ENCODE measurements around the gene ARSI.

The ARSI gene

DNA sequence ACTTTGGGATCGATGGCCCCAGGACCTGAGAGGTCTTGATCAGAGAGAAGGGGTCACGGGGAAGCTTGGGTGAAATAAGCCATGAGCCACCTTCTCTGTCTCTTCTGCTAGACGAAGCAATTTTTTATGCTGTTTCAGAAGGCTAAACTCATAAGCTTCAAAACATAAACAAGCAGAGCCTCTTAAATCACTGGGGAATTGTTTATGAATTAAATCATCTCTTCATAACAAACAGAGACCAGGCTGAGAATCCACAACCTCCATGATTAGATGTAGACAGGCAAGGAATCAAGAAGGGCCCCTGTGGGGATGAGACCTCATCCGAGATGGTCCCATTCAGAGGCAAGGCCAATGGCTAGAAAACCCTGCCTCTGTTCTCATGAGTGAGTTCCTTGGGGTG is 33.1 kb upstream of the ARSI start:
- H3K79me1 ChIP-seq (replicated peaks; ENCODE audit: low read length, poor library complexity, severe bottlenecking): no peaks in the 10 kb centered on the region
- no peak overlapping the region for H3K4me3 ChIP-seq (ENCODE audit: insufficient read depth in 1 of 2, low read depth in 1 of 2, low read length in 2 of 2)
- H2BK15ac ChIP-seq (ENCODE audit: low read depth, poor library complexity, severe bottlenecking): no peak overlapping the region
- no peak overlapping the region for H3K9ac ChIP-seq (ENCODE audit: low read length)
- no peak overlapping the region for H3K27ac ChIP-seq (ENCODE audit: low read length, poor library complexity, severe bottlenecking)
- H3K14ac ChIP-seq (ENCODE audit: low read length in 2 of 2): no peak overlapping the region
- H2BK5ac ChIP-seq (ENCODE audit: low read depth, low read length, poor library complexity, severe bottlenecking): no peak overlapping the region
- no peak overlapping the region for H3K18ac ChIP-seq (ENCODE audit: low read depth in 1 of 2, low read length in 2 of 2)
- no peak overlapping the region for H3K4ac ChIP-seq (ENCODE audit: low read depth in 1 of 2, low read length in 2 of 2)
- H3K4me1 ChIP-seq (ENCODE audit: control insufficient read depth, insufficient read depth, low read depth, low read length): peaks cover 7% of the 10 kb centered on the region
- H3K23ac ChIP-seq (ENCODE audit: low read length in 2 of 2): no peak overlapping the region
- no peak overlapping the region for H4K8ac ChIP-seq (ENCODE audit: low read length)
- 46% methylated on average over 2 of the region's 4 CpGs for WGBS
- DNase-seq: peak; percentile 52
- H2BK12ac ChIP-seq (ENCODE audit: low read length in 2 of 2): no peak overlapping the region
- no peaks in the 10 kb centered on the region for H3K9me3 ChIP-seq (ENCODE audit: control insufficient read depth, low read length)
- H3K36me3 ChIP-seq (ENCODE audit: control insufficient read depth in 1 of 2, insufficient read depth in 2 of 2, low read depth in 1 of 2, low read length in 2 of 2): no peaks in the 10 kb centered on the region
- no peak overlapping the region for H2AK5ac ChIP-seq (ENCODE audit: low read length, severe bottlenecking)
- H2AFZ ChIP-seq (ENCODE audit: low read depth, low read length): no peak overlapping the region
- H2BK120ac ChIP-seq (ENCODE audit: low read depth, low read length): no peak overlapping the region
- H3K27me3 ChIP-seq (ENCODE audit: control insufficient read depth in 1 of 2, insufficient read depth in 1 of 2, low read length in 2 of 2): no peaks in the 10 kb centered on the region
- H4K91ac ChIP-seq (ENCODE audit: low read length): no peak overlapping the region
- no peak overlapping the region for H3K4me2 ChIP-seq (ENCODE audit: low read length, poor library complexity, severe bottlenecking)

DNA sequence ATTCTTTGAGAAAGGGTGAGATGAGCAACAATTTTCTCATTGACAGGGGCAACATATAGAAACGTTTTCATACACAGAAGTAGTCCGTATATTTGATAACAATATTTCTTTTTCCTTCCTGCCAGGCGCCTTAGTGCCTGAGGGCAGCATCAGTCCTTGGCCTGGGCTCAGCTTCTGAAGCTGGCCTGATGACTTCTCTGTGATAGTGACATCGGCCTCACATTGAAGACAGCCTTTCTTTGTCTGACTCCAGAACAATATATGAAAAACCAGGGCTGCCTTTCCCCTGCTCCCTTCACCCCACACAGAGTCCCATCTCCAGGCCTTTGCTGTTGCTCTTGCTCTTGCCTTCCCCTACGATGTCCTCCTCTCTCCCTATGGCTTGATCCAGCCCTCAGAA is 30.7 kb upstream of the ARSI start:
- no peak overlapping the region for H3K4me2 ChIP-seq (ENCODE audit: low read length, poor library complexity, severe bottlenecking)
- no peak overlapping the region for H2BK15ac ChIP-seq (ENCODE audit: low read depth, poor library complexity, severe bottlenecking)
- DNase-seq: no peak
- no peaks in the 10 kb centered on the region for H3K36me3 ChIP-seq (ENCODE audit: control insufficient read depth in 1 of 2, insufficient read depth in 2 of 2, low read depth in 1 of 2, low read length in 2 of 2)
- no peak overlapping the region for H3K27ac ChIP-seq (ENCODE audit: low read length, poor library complexity, severe bottlenecking)
- no peaks in the 10 kb centered on the region for H3K79me1 ChIP-seq (replicated peaks; ENCODE audit: low read length, poor library complexity, severe bottlenecking)
- H4K8ac ChIP-seq (ENCODE audit: low read length): no peak overlapping the region
- no peak overlapping the region for H3K23ac ChIP-seq (ENCODE audit: low read length in 2 of 2)
- no peaks in the 10 kb centered on the region for H3K9me3 ChIP-seq (ENCODE audit: control insufficient read depth, low read length)
- no peak overlapping the region for H3K9ac ChIP-seq (ENCODE audit: low read length)
- no peak overlapping the region for H2AFZ ChIP-seq (ENCODE audit: low read depth, low read length)
- H3K27me3 ChIP-seq (ENCODE audit: control insufficient read depth in 1 of 2, insufficient read depth in 1 of 2, low read length in 2 of 2): no peaks in the 10 kb centered on the region
- no peak overlapping the region for H3K18ac ChIP-seq (ENCODE audit: low read depth in 1 of 2, low read length in 2 of 2)
- no peak overlapping the region for H2BK120ac ChIP-seq (ENCODE audit: low read depth, low read length)
- H3K4me1 ChIP-seq (ENCODE audit: control insufficient read depth, insufficient read depth, low read depth, low read length): no peaks in the 10 kb centered on the region
- H3K4ac ChIP-seq (ENCODE audit: low read depth in 1 of 2, low read length in 2 of 2): no peak overlapping the region
- H3K4me3 ChIP-seq (ENCODE audit: insufficient read depth in 1 of 2, low read depth in 1 of 2, low read length in 2 of 2): no peak overlapping the region
- H2BK12ac ChIP-seq (ENCODE audit: low read length in 2 of 2): no peak overlapping the region
- no peak overlapping the region for H2BK5ac ChIP-seq (ENCODE audit: low read depth, low read length, poor library complexity, severe bottlenecking)
- 83% methylated on average over 5 of the region's 5 CpGs for WGBS
- H2AK5ac ChIP-seq (ENCODE audit: low read length, severe bottlenecking): no peak overlapping the region
- H3K14ac ChIP-seq (ENCODE audit: low read length in 2 of 2): no peak overlapping the region
- no peak overlapping the region for H4K91ac ChIP-seq (ENCODE audit: low read length)

DNA sequence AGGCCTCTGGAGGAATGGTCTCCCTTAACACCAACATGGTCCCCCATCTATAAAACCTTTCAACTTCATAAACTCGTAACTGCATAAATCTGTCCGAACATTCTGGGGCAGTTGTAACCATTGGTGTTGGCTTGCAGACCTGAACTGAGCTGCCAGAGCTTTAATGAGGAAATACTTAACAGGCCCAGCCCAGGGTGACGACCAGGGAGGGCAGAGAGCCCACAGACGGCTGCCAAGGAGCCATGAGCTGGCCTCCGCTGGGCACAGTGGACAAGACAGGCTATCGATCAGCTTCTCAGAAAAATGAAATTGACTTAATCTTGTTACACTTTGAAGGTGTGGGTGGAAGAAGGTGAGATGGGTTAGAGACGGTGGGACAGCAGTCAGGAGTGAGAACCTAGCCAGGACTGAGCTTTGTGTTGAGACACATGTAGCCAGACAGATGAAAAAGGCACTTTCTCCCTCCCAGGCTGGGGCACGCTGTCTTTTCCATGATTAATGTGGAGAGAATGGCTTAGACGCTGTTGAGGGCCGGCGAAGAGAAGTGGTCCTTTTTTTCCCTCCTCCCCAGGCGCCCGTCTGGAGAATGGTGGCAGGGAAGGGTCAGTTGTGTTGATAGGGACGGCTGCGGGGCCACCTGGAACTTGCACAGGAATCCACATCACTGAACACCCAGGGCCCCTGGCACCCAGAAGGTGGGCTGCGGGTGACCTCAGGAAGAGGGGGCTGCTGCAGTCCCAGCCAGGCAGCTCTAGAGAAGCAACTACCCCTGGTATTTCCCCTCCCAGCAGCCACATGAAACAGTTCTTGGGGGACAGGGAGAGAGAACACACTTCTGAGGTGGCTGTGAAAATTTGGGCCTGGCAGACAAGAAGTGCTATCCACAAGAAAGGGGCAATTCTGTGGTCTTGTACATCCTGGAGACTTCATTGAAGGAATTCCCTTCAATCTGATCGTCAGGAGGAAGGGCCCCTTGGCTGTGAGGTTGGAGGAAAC is 27.5 kb upstream of the ARSI start:
- no peaks in the 10 kb centered on the region for H3K79me1 ChIP-seq (replicated peaks; ENCODE audit: low read length, poor library complexity, severe bottlenecking)
- H3K4me3 ChIP-seq (ENCODE audit: insufficient read depth in 1 of 2, low read depth in 1 of 2, low read length in 2 of 2): no peak overlapping the region
- no peaks in the 10 kb centered on the region for H3K4me1 ChIP-seq (ENCODE audit: control insufficient read depth, insufficient read depth, low read depth, low read length)
- H3K27ac ChIP-seq (ENCODE audit: low read length, poor library complexity, severe bottlenecking): no peak overlapping the region
- no peak overlapping the region for H3K4me2 ChIP-seq (ENCODE audit: low read length, poor library complexity, severe bottlenecking)
- 71% methylated on average over 12 of the region's 17 CpGs for WGBS
- no peak overlapping the region for H2BK5ac ChIP-seq (ENCODE audit: low read depth, low read length, poor library complexity, severe bottlenecking)
- no peak overlapping the region for H2BK120ac ChIP-seq (ENCODE audit: low read depth, low read length)
- H3K23ac ChIP-seq (ENCODE audit: low read length in 2 of 2): no peak overlapping the region
- H2AFZ ChIP-seq (ENCODE audit: low read depth, low read length): no peak overlapping the region
- no peaks in the 10 kb centered on the region for H3K9me3 ChIP-seq (ENCODE audit: control insufficient read depth, low read length)
- no peak overlapping the region for H4K91ac ChIP-seq (ENCODE audit: low read length)
- no peak overlapping the region for H2BK15ac ChIP-seq (ENCODE audit: low read depth, poor library complexity, severe bottlenecking)
- H3K4ac ChIP-seq (ENCODE audit: low read depth in 1 of 2, low read length in 2 of 2): no peak overlapping the region
- no peak overlapping the region for H3K14ac ChIP-seq (ENCODE audit: low read length in 2 of 2)
- no peaks in the 10 kb centered on the region for H3K36me3 ChIP-seq (ENCODE audit: control insufficient read depth in 1 of 2, insufficient read depth in 2 of 2, low read depth in 1 of 2, low read length in 2 of 2)
- H2AK5ac ChIP-seq (ENCODE audit: low read length, severe bottlenecking): no peak overlapping the region
- H3K18ac ChIP-seq (ENCODE audit: low read depth in 1 of 2, low read length in 2 of 2): no peak overlapping the region
- H3K9ac ChIP-seq (ENCODE audit: low read length): no peak overlapping the region
- H3K27me3 ChIP-seq (ENCODE audit: control insufficient read depth in 1 of 2, insufficient read depth in 1 of 2, low read length in 2 of 2): no peaks in the 10 kb centered on the region
- DNase-seq: no peak
- no peak overlapping the region for H4K8ac ChIP-seq (ENCODE audit: low read length)
- peak overlapping the region in 1 of 2 experiments; percentile 7 for H2BK12ac ChIP-seq (ENCODE audit: low read length in 2 of 2)

DNA sequence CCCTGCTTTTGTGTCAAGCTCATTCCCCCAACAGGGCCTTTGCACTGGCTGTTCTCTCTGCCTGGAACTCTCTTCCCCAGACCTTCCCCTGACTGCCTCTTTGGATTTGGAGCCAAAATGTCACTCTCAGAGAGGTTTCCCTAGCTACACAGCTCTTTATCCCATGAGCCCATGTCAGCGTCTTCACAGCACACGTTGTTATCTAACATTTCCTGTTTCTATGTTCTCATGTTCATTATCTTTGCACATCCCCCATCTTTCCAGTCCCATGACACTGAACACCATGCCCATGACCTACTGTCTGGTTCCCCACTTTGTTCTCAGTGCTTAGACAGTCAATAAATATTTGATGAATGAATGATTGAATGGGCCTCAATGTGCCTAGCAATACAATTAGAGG is 26.3 kb upstream of the ARSI start:
- peak overlapping the region in 1 of 2 experiments; percentile 68 for H3K14ac ChIP-seq (ENCODE audit: low read length in 2 of 2)
- no peak overlapping the region for H2BK5ac ChIP-seq (ENCODE audit: low read depth, low read length, poor library complexity, severe bottlenecking)
- WGBS: 58% methylated on average over 2 of the region's 2 CpGs
- H2BK12ac ChIP-seq (ENCODE audit: low read length in 2 of 2): peak overlapping the region in 1 of 2 experiments; percentile 21
- H3K9me3 ChIP-seq (ENCODE audit: control insufficient read depth, low read length): no peaks in the 10 kb centered on the region
- no peak overlapping the region for H2BK15ac ChIP-seq (ENCODE audit: low read depth, poor library complexity, severe bottlenecking)
- H3K4me2 ChIP-seq (ENCODE audit: low read length, poor library complexity, severe bottlenecking): no peak overlapping the region
- no peaks in the 10 kb centered on the region for H3K27me3 ChIP-seq (ENCODE audit: control insufficient read depth in 1 of 2, insufficient read depth in 1 of 2, low read length in 2 of 2)
- H2BK120ac ChIP-seq (ENCODE audit: low read depth, low read length): no peak overlapping the region
- H2AFZ ChIP-seq (ENCODE audit: low read depth, low read length): no peak overlapping the region
- H4K91ac ChIP-seq (ENCODE audit: low read length): no peak overlapping the region
- no peak overlapping the region for H4K8ac ChIP-seq (ENCODE audit: low read length)
- no peak overlapping the region for H3K9ac ChIP-seq (ENCODE audit: low read length)
- H3K27ac ChIP-seq (ENCODE audit: low read length, poor library complexity, severe bottlenecking): no peak overlapping the region
- no peak overlapping the region for H3K18ac ChIP-seq (ENCODE audit: low read depth in 1 of 2, low read length in 2 of 2)
- no peak overlapping the region for H3K4me3 ChIP-seq (ENCODE audit: insufficient read depth in 1 of 2, low read depth in 1 of 2, low read length in 2 of 2)
- H3K4me1 ChIP-seq (ENCODE audit: control insufficient read depth, insufficient read depth, low read depth, low read length): no peaks in the 10 kb centered on the region
- H3K79me1 ChIP-seq (replicated peaks; ENCODE audit: low read length, poor library complexity, severe bottlenecking): no peaks in the 10 kb centered on the region
- H3K23ac ChIP-seq (ENCODE audit: low read length in 2 of 2): no peak overlapping the region
- H3K4ac ChIP-seq (ENCODE audit: low read depth in 1 of 2, low read length in 2 of 2): no peak overlapping the region
- no peak for DNase-seq
- no peak overlapping the region for H2AK5ac ChIP-seq (ENCODE audit: low read length, severe bottlenecking)
- no peaks in the 10 kb centered on the region for H3K36me3 ChIP-seq (ENCODE audit: control insufficient read depth in 1 of 2, insufficient read depth in 2 of 2, low read depth in 1 of 2, low read length in 2 of 2)
